HG02642 (cell line): ENCODE data around the gene CAMK2G.
A peak's percentile ranks its signal among the peaks of the same experiment; 100 is the strongest.
"Not testable (repeated sequence)": the region's sequence is repeated elsewhere in the genome, so short reads cannot be mapped to it uniquely, and the experiment has no call there.

Source experiments
- ATAC-seq: cut with Tn5 transposase; IDR thresholded peaks from one replicate; pipeline ENCODE4 v1.9.1; 2021; ENCODE audit warnings: mild to moderate bottlenecking; ENCODE audit not compliant: unreplicated experiment, poor library complexity

The CAMK2G gene

GRCh38 chr10:73874267-73875138, at the start of gene CAMK2G:
Gene CAMK2G, minus strand, starts transcription at chr10:73874555. Its CDS starts 94 bp downstream, at chr10:73874461.
- peak; percentile 87 for ATAC-seq

GRCh38 chr10:73922864-73923133, 48.4 kb upstream of the CAMK2G start:
- ATAC-seq = no peak

- no peak for ATAC-seq
Observed at GRCh38 chr10:73922007-73922863, 47.9 kb upstream of the CAMK2G start.

- no peak for ATAC-seq
Observed at GRCh38 chr10:73920089-73920488, 45.7 kb upstream of the CAMK2G start.

- ATAC-seq = not testable (repeated sequence)
Observed at GRCh38 chr10:73919481-73919880, 45.1 kb upstream of the CAMK2G start.

- no peak for ATAC-seq
Observed at GRCh38 chr10:73917566-73918305, 43.4 kb upstream of the CAMK2G start.

GRCh38 chr10:73916761-73917470, 42.6 kb upstream of the CAMK2G start:
- ATAC-seq = no peak

GRCh38 chr10:73915206-73915851, 41.0 kb upstream of the CAMK2G start:
- ATAC-seq = no peak

- ATAC-seq = no peak
Observed at GRCh38 chr10:73914036-73914435, 39.7 kb upstream of the CAMK2G start.

GRCh38 chr10:73911553-73912004, 37.2 kb upstream of the CAMK2G start:
- ATAC-seq = no peak

GRCh38 chr10:73910764-73911552, 36.6 kb upstream of the CAMK2G start, which contains the start of gene PLAU:
Gene PLAU, plus strand, starts transcription at chr10:73911132. Its CDS starts 424 bp downstream, at chr10:73911556.
- peak; percentile 34 for ATAC-seq

- ATAC-seq = peak; percentile 8
Observed at GRCh38 chr10:73910401-73910763, 36.0 kb upstream of the CAMK2G start.

- no peak for ATAC-seq
Observed at GRCh38 chr10:73909540-73910115, 35.3 kb upstream of the CAMK2G start.

GRCh38 chr10:73908853-73909539, 34.6 kb upstream of the CAMK2G start:
- peak; percentile 49 for ATAC-seq

GRCh38 chr10:73907841-73908517, 33.6 kb upstream of the CAMK2G start:
- no peak for ATAC-seq

- no peak for ATAC-seq
Observed at GRCh38 chr10:73906524-73907447, 32.4 kb upstream of the CAMK2G start.
